Stimulated activated naive B cell treated with anti-CD40 and anti-IgM and Interleukin-4, amounts not matched to agents 10 μg/mL and 1 μg/mL and 100 μg/mL, for 72 hours (primary cell): ENCODE data around the gene SORCS2.

Source experiments
- ATAC-seq, 2 donors: fragments of 150-1000 bp; cut with Tn5 transposase; replicated peaks; 2 replicates each; pipeline ENCODE4 v1.10.0; 2021; ENCODE audit warnings: moderate library complexity in 1 of 2
- DNase-seq: peaks from one replicate; pipeline ENCODE4 v3.0.0; 2021
- H3K27ac Mint-ChIP-seq: one replicate; pipeline ENCODE4 v1.8.0; 2022; ENCODE audit warnings: mild to moderate bottlenecking, mixed read lengths
- H3K27me3 Mint-ChIP-seq, 2 donors: one replicate each; pipeline ENCODE4 v1.8.0; 2022; ENCODE audit warnings: mixed read lengths in 2 of 2
- H3K36me3 Mint-ChIP-seq, 2 donors: one replicate each; pipeline ENCODE4 v1.8.0; 2022; ENCODE audit warnings: mixed read lengths in 2 of 2, mild to moderate bottlenecking in 1 of 2
- H3K4me1 Mint-ChIP-seq, 2 donors: one replicate each; pipeline ENCODE4 v1.8.0; 2022; ENCODE audit warnings: mixed read lengths in 2 of 2, mild to moderate bottlenecking in 1 of 2
- H3K4me3 Mint-ChIP-seq, 2 donors: one replicate each; pipeline ENCODE4 v1.8.0; 2022; ENCODE audit warnings: mild to moderate bottlenecking in 2 of 2, mixed read lengths in 2 of 2, moderate library complexity in 1 of 2
- H3K9me3 Mint-ChIP-seq, 2 donors: one replicate each; pipeline ENCODE4 v1.8.0; 2022; ENCODE audit warnings: mixed read lengths in 2 of 2, mild to moderate bottlenecking in 1 of 2

SORCS2 gene

DNA sequence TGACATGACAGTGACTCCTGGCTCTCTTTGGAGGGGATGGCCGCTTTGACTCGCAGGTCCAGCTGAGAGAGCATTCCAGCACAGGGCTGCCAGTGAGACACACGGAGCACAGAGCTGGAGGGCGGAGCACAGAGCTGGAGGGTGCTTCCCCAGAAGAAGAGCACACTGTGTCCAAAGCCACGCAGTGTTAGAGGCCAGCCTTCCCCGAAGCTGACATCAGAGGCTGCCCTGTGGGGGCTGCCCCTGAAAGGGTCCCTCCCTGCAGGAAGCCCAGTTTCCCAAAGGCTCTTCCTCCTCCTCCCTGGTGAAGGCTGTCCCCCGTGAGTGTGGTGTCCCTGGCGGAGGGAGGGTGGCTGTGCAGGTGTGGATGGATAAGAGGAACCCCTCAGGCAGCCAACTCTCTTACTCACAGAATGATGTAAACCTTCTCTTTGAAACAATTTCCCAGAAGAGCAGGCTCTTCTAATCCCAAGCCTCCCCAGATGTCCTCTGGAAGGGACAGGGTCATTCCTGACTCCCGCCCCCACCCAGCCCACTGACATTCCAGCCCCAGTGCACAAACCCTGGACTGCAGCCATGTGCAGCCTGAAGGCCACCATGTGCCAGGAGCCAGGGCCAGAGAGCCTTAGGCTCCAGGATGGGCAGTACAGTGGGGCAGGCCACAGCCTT lies 189.0 kb downstream of the SORCS2 start:
- Mint-ChIP-seq H3K36me3 (no peaks in the 10 kb centered on the region), H3K4me1 (no peaks in the 10 kb centered on the region), H3K27ac (no peak overlapping the region), H3K27me3 (peaks cover 18 to 43% of the 10 kb centered on the region in 2 donors), H3K9me3 (peaks cover 13% of the 10 kb centered on the region in 2 donors), H3K4me3 (no peak overlapping the region)
- DNase-seq (no peak), ATAC-seq (no peak)

DNA sequence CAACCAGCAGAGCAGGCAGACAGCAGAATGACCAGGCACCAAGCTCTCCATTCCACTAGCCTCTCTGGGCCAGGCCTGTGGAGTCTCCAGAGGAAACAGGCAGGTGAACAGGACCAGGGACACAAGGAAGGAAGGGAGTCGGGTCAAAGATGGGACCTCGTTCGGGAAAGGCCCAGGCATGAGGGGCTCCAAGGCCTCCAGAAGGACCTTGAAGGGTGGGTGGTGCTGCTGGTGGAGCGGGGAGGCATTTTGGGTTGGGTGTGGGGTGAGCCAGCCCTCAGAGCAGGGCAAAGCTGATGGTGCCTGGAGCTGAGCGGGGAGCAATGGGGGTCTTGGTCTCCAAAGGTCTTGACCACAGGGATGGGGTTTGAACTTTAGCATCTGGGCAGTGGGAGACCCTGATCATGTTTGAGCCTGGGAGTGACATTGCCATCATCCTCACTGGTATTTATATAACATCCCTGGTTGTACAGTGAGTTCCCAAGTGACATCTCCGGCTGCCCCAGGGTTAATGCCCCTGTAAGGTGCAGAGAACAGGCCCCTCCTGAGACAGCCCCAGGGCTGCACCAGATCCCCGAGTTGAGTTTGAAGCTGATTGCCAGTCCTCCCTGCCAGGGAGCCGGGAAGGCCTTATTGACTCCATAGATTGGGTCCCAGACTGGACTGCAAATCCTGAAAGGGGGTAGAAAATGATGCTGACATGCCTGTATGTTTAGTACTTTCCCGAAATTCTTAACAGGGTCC lies 189.7 kb downstream of the SORCS2 start:
- peaks cover 11 to 39% of the 10 kb centered on the region in 2 donors for H3K27me3 Mint-ChIP-seq
- no peak overlapping the region for H3K4me3 Mint-ChIP-seq

DNA sequence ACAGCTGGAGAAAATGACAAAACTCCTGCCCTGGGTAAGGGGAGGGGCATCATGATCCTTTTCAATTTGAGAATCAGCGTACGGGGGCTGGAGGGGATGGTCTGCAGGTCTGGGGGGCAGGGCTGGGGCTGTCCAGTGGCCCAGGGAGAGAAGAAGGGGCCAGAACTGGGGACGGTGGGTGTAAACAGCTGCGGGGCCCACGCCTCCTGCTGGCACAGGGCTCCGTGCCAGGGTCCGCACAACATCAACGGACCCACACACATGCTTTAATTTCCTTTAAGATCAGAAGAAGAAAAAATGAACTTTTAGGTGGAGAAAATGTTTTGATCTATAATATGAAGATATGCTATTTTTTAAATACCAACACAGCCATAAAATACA lies 190.3 kb downstream of the SORCS2 start:
- Mint-ChIP-seq H3K36me3 (no peaks in the 10 kb centered on the region), H3K27me3 (peaks cover 6 to 36% of the 10 kb centered on the region in 2 donors), H3K9me3 (peaks cover 16 to 17% of the 10 kb centered on the region in 2 donors), H3K4me3 (no peak overlapping the region), H3K27ac (no peak overlapping the region), H3K4me1 (no peaks in the 10 kb centered on the region)
- DNase-seq (no peak), ATAC-seq (no peak)

More for the DNA sequence above, 189.7 kb downstream of the SORCS2 start:
- ATAC-seq (no peak), DNase-seq (no peak)
- Mint-ChIP-seq H3K9me3 (peaks cover 13% of the 10 kb centered on the region in 2 donors), H3K36me3 (no peaks in the 10 kb centered on the region), H3K27ac (no peak overlapping the region), H3K4me1 (no peaks in the 10 kb centered on the region)

DNA sequence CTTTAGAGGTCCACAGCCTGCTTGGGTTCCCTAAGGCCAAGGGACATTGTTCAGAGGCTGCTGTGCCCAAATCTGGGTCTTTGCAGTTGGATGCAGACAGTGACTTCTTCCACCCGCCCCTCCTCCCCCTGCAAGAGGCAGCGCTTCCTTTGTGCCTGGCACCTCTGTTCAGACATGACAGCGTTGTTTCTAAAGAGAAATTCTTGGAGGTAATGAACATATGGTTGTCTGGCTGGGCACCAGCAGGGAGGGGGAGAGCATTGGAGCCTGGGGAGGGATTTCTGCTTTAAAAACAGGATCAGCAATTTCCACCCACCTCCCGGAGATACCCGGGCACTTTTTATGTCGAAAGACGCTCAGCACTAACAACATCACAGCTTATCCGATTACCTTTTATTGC lies 190.9 kb downstream of the SORCS2 start:
- Mint-ChIP-seq H3K27ac (no peak overlapping the region), H3K9me3 (peaks cover 13 to 16% of the 10 kb centered on the region in 2 donors), H3K36me3 (no peaks in the 10 kb centered on the region), H3K4me1 (no peaks in the 10 kb centered on the region), H3K27me3 (peaks cover 5 to 32% of the 10 kb centered on the region in 2 donors), H3K4me3 (no peak overlapping the region)
- ATAC-seq, result no peak
- no peak for DNase-seq

DNA sequence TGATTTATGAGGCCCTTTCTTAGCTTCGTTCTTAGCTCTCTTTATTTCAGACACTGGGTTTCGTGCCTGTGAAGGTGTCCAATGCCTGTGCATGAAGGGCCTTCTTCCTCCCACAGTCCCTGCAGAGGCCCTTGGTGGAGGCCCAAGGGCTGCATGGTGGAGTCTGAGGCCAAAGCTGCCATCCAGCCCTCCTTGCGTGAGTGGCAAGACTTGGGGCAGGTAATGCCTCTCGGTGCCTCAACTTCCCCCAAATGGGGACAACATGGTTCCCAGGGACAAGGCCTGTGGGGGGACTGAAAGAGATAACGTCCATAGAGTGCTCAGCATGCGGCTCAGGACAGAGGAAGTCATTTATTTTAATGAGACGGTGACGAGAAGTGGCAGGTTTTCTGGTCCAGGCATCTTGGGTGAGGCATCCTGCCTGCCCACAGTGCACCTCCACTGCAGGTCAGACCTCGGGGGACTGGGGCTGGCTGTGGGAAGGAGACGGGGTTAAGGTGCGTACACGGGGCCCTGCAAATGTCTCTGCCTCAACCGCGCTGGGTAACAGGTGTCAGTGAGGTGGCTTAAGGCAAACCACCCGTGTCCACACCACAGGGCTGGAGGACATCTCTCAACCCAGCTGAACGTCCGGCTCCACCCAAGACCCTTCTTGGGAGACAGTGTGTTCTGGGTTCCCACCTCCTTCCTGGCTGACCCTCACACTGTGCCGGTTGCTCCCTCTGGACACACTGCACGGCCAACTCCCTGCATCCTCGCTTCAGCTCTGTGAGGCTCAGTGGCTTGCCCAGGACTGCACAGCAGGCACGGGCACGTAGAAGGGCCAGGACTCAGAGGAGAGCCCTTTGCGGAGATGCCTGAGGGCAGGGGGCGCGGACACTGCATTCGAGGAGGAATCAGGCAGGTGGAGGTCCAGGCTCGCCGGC lies 191.9 kb downstream of the SORCS2 start:
- no peaks in the 10 kb centered on the region for H3K36me3 Mint-ChIP-seq
- no peak for DNase-seq
- no peak for ATAC-seq
- H3K27me3 Mint-ChIP-seq, result peaks cover 5 to 24% of the 10 kb centered on the region in 2 donors
- no peak overlapping the region for H3K27ac Mint-ChIP-seq
- H3K9me3 Mint-ChIP-seq, result peaks cover 8% of the 10 kb centered on the region in 2 donors
- H3K4me3 Mint-ChIP-seq, result no peak overlapping the region
- no peaks in the 10 kb centered on the region for H3K4me1 Mint-ChIP-seq

DNA sequence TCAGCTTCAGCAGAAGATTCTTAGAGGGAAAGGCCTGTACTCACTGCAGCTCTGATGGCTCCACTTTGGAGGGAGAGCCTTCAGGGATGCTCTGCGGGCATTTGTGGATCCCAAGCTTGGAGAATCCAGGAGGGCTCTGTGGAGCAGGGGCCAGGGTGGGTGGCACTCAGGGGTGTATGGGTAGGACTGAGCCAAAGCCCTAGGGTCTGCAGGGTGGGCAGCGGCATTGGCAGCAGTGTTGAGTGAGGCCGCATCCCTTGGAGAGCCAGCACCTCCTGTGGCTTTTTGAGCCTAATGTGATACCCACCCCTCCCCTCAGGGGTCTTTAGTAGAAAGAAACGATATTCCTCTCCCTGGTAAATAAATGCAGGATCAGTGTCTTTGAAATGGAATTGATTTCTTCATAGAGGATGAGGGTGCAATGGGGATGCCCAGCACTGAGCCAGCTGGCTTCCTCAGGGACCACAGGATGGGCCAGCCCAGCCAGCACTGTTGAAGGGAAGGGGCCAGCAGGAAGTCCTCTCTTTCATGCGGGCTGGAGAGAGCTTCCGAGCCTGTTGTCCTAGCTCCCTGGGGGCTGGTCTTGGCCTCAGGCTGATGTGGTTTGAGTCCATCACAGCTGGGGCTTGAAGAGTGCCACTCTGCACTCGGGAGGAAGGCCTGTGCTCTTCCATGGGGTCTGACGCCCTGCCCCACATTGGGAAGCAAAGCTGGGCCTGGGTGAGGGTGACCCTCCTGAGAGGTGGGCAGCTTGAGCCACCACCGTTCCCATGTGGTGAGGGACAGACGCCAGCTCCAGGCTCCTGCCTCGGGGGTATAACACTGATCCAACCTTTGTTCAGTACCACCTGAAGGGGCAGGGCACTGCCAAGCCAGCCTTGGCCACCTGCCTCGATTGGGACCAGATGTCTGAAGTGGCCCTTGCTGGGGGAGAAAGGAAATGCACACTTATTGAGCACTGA lies 192.9 kb downstream of the SORCS2 start:
- DNase-seq (no peak), ATAC-seq (no peak)
- no peaks in the 10 kb centered on the region for H3K36me3 Mint-ChIP-seq
- no peaks in the 10 kb centered on the region for H3K4me1 Mint-ChIP-seq
- H3K9me3 Mint-ChIP-seq, result peaks cover 8% of the 10 kb centered on the region in 2 donors
- H3K27ac Mint-ChIP-seq, result no peak overlapping the region
- no peak overlapping the region for H3K4me3 Mint-ChIP-seq
- H3K27me3 Mint-ChIP-seq, result peaks cover 8 to 19% of the 10 kb centered on the region in 2 donors

DNA sequence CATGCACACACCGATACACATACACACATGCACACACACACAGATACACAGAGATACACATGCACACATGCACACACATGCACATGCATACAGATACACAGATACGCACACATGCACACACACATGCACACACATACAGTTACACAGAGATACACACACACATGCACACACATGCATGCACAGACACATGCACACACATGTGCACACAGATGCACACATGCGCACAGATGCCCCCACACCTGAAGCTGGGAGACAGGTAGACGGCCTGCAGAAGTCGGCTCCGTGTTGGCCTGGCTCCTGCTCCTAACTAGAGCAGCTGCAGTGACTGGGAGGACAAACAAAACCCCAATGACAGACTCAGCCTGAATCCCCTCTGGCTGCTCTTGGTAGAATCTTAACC lies 195.6 kb downstream of the SORCS2 start:
- no peaks in the 10 kb centered on the region for H3K4me1 Mint-ChIP-seq
- no peak overlapping the region for H3K4me3 Mint-ChIP-seq
- H3K9me3 Mint-ChIP-seq, result peaks cover 8% of the 10 kb centered on the region in 2 donors
- DNase-seq (no peak), ATAC-seq (no peak)
- peaks cover 3 to 4% of the 10 kb centered on the region in 2 donors for H3K27me3 Mint-ChIP-seq
- H3K27ac Mint-ChIP-seq, result no peak overlapping the region
- H3K36me3 Mint-ChIP-seq, result no peaks in the 10 kb centered on the region

DNA sequence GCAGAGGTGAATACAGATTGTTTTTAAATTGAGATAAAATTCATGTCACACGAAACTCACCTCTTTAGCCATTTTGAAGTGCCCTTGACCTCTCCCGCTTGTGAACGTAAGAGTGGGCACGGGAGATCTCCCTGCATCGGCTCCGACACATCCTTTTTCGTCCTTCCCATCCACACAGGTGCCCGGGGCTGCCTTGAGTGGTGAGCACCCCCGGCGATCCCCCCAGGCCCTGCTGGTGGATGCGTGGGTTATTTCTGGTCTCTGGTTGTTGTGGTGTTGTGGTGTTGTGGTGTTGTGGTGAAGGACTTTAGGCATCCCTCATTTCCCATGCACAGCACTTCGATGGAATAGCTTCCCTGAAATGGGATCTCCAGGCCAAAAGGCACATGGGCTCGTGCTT lies 196.3 kb downstream of the SORCS2 start:
- Mint-ChIP-seq H3K27me3 (peaks cover 3 to 6% of the 10 kb centered on the region in 2 donors), H3K36me3 (no peaks in the 10 kb centered on the region), H3K4me1 (no peaks in the 10 kb centered on the region), H3K27ac (no peak overlapping the region), H3K4me3 (no peak overlapping the region), H3K9me3 (peaks cover 8% of the 10 kb centered on the region in 2 donors)
- ATAC-seq (no peak), DNase-seq (no peak)

DNA sequence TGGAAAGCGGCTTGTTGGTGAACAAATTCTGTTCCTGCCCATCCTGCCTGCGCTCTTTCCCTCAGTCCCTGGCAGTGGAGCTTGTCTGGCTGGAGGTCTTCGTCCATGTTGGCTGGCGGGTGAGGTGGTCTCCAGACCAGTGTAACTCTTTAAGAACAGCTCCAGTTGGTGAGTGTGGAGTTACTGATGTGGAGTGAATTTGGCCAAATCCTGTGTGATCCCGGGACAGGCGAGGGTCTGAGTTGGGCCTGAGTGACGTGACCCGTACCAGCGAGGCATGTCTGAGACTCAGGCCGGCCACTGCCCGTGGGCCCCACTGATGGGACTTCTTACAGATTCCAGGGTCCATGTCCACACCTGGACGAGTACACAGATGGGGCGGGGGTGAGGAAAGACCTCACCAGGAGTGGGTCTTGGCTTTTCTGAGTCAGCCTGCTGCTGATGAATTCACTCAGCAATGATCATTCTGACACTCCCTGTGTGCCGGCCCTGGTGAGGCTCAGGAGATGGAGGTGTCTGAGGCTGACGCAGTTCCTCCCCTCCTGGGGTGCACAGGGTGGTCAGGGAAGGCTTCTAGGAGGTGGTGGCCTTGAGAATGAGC lies 196.9 kb downstream of the SORCS2 start:
- Mint-ChIP-seq H3K4me3 (no peak overlapping the region), H3K36me3 (no peaks in the 10 kb centered on the region), H3K4me1 (no peaks in the 10 kb centered on the region), H3K27me3 (peaks cover 3 to 6% of the 10 kb centered on the region in 2 donors), H3K9me3 (peaks cover 8% of the 10 kb centered on the region in 2 donors), H3K27ac (no peak overlapping the region)
- DNase-seq, result no peak
- no peak for ATAC-seq

DNA sequence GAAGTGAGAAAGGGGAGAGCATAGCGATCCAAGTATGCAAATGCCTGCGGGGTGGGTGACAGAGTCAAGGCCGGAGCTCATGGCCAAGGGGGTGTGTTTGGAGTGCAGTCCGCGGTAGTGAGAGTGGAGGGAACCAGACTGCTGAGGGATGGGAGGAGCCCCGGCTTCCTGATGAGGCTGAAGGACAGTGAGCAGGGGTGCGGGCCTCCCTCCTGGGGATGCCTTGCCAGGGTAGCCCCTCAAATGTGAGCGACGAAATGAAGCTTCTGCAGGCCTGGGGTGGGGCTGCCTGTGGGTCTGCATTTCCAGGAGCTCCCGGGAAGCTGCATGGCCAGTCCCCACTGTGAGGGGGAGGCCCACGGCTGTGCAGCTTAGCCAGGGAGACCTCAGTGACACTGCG lies 197.4 kb downstream of the SORCS2 start:
- H3K27ac Mint-ChIP-seq, result no peak overlapping the region
- no peaks in the 10 kb centered on the region for H3K36me3 Mint-ChIP-seq
- no peaks in the 10 kb centered on the region for H3K4me1 Mint-ChIP-seq
- no peak overlapping the region for H3K4me3 Mint-ChIP-seq
- no peak for DNase-seq
- peaks cover 3 to 6% of the 10 kb centered on the region in 2 donors for H3K27me3 Mint-ChIP-seq
- H3K9me3 Mint-ChIP-seq, result peaks cover 8% of the 10 kb centered on the region in 2 donors
- no peak for ATAC-seq

DNA sequence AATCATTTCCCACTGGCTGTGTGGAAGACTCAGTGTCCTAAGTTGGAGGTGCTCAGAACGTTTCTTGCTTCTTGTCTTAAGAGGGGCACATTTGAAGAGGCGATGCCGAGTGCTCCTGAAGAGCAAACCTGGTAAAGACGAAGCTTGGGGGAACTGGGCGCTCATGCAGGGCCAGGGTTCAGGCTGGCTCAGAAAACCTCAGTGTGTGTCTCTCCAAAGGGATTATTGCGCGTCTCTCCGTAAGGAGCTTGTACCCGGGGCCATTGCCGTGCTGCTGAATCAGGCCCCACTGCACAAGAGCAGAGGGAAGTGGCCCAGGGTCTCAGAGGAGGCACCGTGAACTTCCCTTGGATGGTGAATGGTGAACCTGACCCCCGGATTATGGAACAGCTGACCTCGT lies 198.0 kb downstream of the SORCS2 start:
- Mint-ChIP-seq H3K9me3 (peaks cover 8% of the 10 kb centered on the region in 2 donors), H3K36me3 (no peaks in the 10 kb centered on the region), H3K4me3 (no peak overlapping the region), H3K27ac (no peak overlapping the region), H3K27me3 (peaks cover 3 to 6% of the 10 kb centered on the region in 2 donors), H3K4me1 (no peaks in the 10 kb centered on the region)
- DNase-seq, result no peak
- ATAC-seq, result no peak

DNA sequence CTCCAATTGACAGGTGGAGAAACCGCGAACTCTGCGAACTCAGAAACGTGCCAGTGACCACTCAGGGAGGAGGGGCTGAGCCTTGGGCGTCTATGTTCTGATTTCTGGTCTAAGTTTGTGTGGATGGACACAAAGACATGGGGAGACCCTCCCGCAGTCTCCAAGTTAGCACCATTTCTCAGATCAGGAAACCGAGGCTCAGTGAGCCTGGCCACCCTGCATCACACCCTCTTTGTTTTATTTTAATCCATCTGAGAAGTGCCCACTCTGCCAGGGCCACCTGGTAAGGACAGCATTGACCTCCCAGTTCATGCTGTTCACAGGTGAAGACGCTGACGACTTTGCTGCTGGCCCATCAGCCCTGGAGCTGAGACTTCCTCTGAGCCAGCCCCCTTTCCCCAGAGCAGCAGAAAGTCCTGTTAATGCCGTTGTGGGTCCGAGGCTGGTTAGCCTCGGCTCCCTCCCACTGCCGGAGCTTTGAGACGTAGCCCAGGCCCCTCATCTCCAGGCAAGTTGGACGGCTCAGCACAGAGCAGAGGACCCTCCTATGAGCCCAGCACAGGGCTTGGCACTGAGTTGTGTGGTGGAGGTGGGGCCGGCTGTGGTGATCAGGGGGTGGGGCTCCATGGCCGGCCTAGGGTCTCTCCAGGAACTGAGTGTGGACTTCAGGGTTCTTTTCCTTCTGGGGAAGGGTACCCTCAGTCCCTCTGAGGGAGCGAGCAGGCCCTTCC lies 198.7 kb downstream of the SORCS2 start:
- Mint-ChIP-seq H3K27ac (no peak overlapping the region), H3K27me3 (peaks cover 3 to 6% of the 10 kb centered on the region in 2 donors), H3K36me3 (no peaks in the 10 kb centered on the region), H3K4me3 (no peak overlapping the region), H3K4me1 (no peaks in the 10 kb centered on the region), H3K9me3 (peaks cover 8% of the 10 kb centered on the region in 2 donors)
- ATAC-seq (no peak), DNase-seq (no peak)
